Stimulated activated naive CD8-positive, alpha-beta T cell treated with anti-CD3 and anti-CD28 coated beads, Interleukin-15, Interleukin-2, amounts not matched to agents 100 ng/mL and 50 ng/mL, for 24 hours (primary cell): Measurements from ENCODE around the gene UBE2E2.

ENCODE experiments used
- H3K27ac Mint-ChIP-seq: one replicate; pipeline ENCODE4 v1.8.0; 2021; ENCODE audit warnings: mild to moderate bottlenecking, mixed read lengths
- H3K27me3 Mint-ChIP-seq: one replicate; pipeline ENCODE4 v1.8.0; 2021; ENCODE audit warnings: mixed read lengths
- H3K36me3 Mint-ChIP-seq: one replicate; pipeline ENCODE4 v1.8.0; 2021; ENCODE audit warnings: low read depth, mixed read lengths
- H3K4me1 Mint-ChIP-seq: one replicate; pipeline ENCODE4 v1.8.0; 2021; ENCODE audit warnings: low read depth, mixed read lengths
- H3K4me3 Mint-ChIP-seq: one replicate; pipeline ENCODE4 v1.8.0; 2021; ENCODE audit warnings: mild to moderate bottlenecking, mixed read lengths
- H3K9me3 Mint-ChIP-seq: one replicate; pipeline ENCODE4 v1.8.0; 2021; ENCODE audit warnings: mixed read lengths

The UBE2E2 gene

GRCh38 chr3:23209747-23210487 is 6.8 kb downstream of the UBE2E2 start:
- Mint-ChIP-seq H3K27me3 (no peaks in the 10 kb centered on the region), H3K4me3 (no peak overlapping the region), H3K27ac (no peak overlapping the region), H3K36me3 (peaks cover 13% of the 10 kb centered on the region), H3K9me3 (no peaks in the 10 kb centered on the region), H3K4me1 (peaks cover 39% of the 10 kb centered on the region)

- Mint-ChIP-seq H3K9me3 (no peaks in the 10 kb centered on the region), H3K4me3 (no peak overlapping the region), H3K27me3 (no peaks in the 10 kb centered on the region), H3K36me3 (peaks cover 13% of the 10 kb centered on the region), H3K27ac (no peak overlapping the region), H3K4me1 (peaks cover 25% of the 10 kb centered on the region)
These were observed 10.7 kb downstream of the UBE2E2 start for GRCh38 chr3:23213813-23214212.

GRCh38 chr3:23217872-23218554 is 14.9 kb downstream of the UBE2E2 start:
- Mint-ChIP-seq H3K4me1 (peaks cover 41% of the 10 kb centered on the region), H3K9me3 (peaks cover 11% of the 10 kb centered on the region), H3K36me3 (peaks cover 12% of the 10 kb centered on the region), H3K27me3 (no peaks in the 10 kb centered on the region), H3K27ac (no peak overlapping the region), H3K4me3 (no peak overlapping the region)

- no peaks in the 10 kb centered on the region for H3K27me3 Mint-ChIP-seq
- H3K4me1 Mint-ChIP-seq = peaks cover 41% of the 10 kb centered on the region
- peaks cover 11% of the 10 kb centered on the region for H3K9me3 Mint-ChIP-seq
- H3K4me3 Mint-ChIP-seq = no peak overlapping the region
- peaks cover 16% of the 10 kb centered on the region for H3K36me3 Mint-ChIP-seq
- H3K27ac Mint-ChIP-seq = no peak overlapping the region
These were observed 16.0 kb downstream of the UBE2E2 start for GRCh38 chr3:23219117-23219516.

- H3K27ac Mint-ChIP-seq = no peak overlapping the region
- H3K36me3 Mint-ChIP-seq = peaks cover 21% of the 10 kb centered on the region
- no peak overlapping the region for H3K4me3 Mint-ChIP-seq
These were observed 16.4 kb downstream of the UBE2E2 start for GRCh38 chr3:23219552-23219951.

GRCh38 chr3:23221136-23221535 is 18.0 kb downstream of the UBE2E2 start:
- Mint-ChIP-seq H3K27me3 (no peaks in the 10 kb centered on the region), H3K4me3 (peak overlapping the region; percentile 24), H3K36me3 (peaks cover 27% of the 10 kb centered on the region), H3K4me1 (peaks cover 44% of the 10 kb centered on the region), H3K27ac (no peak overlapping the region), H3K9me3 (peaks cover 15% of the 10 kb centered on the region)

More at GRCh38 chr3:23219552-23219951, 16.4 kb downstream of the UBE2E2 start:
- Mint-ChIP-seq H3K9me3 (peaks cover 11% of the 10 kb centered on the region), H3K4me1 (peaks cover 41% of the 10 kb centered on the region), H3K27me3 (no peaks in the 10 kb centered on the region)

- Mint-ChIP-seq H3K27ac (no peak overlapping the region), H3K27me3 (no peaks in the 10 kb centered on the region), H3K4me3 (no peak overlapping the region), H3K4me1 (peaks cover 32% of the 10 kb centered on the region), H3K9me3 (no peaks in the 10 kb centered on the region), H3K36me3 (no peaks in the 10 kb centered on the region)
These were observed 28.9 kb downstream of the UBE2E2 start for GRCh38 chr3:23232016-23232415.

GRCh38 chr3:23232854-23233253 is 29.7 kb downstream of the UBE2E2 start:
- H3K27ac Mint-ChIP-seq = no peak overlapping the region
- no peak overlapping the region for H3K4me3 Mint-ChIP-seq
- no peaks in the 10 kb centered on the region for H3K9me3 Mint-ChIP-seq
- H3K27me3 Mint-ChIP-seq = no peaks in the 10 kb centered on the region
- H3K4me1 Mint-ChIP-seq = peaks cover 33% of the 10 kb centered on the region
- no peaks in the 10 kb centered on the region for H3K36me3 Mint-ChIP-seq

- peaks cover 41% of the 10 kb centered on the region for H3K4me1 Mint-ChIP-seq
- no peaks in the 10 kb centered on the region for H3K36me3 Mint-ChIP-seq
- H3K27ac Mint-ChIP-seq = peak overlapping the region; percentile 23
- no peak overlapping the region for H3K4me3 Mint-ChIP-seq
- no peaks in the 10 kb centered on the region for H3K9me3 Mint-ChIP-seq
- H3K27me3 Mint-ChIP-seq = no peaks in the 10 kb centered on the region
These were observed 32.1 kb downstream of the UBE2E2 start for GRCh38 chr3:23235264-23235663.

GRCh38 chr3:23236890-23237289 is 33.8 kb downstream of the UBE2E2 start:
- no peaks in the 10 kb centered on the region for H3K27me3 Mint-ChIP-seq
- H3K4me3 Mint-ChIP-seq = no peak overlapping the region
- peaks cover 45% of the 10 kb centered on the region for H3K4me1 Mint-ChIP-seq
- H3K36me3 Mint-ChIP-seq = no peaks in the 10 kb centered on the region
- no peaks in the 10 kb centered on the region for H3K9me3 Mint-ChIP-seq
- H3K27ac Mint-ChIP-seq = no peak overlapping the region

GRCh38 chr3:23238156-23238555 is 35.0 kb downstream of the UBE2E2 start:
- H3K27ac Mint-ChIP-seq = no peak overlapping the region
- no peaks in the 10 kb centered on the region for H3K27me3 Mint-ChIP-seq
- H3K9me3 Mint-ChIP-seq = no peaks in the 10 kb centered on the region
- H3K4me1 Mint-ChIP-seq = peaks cover 50% of the 10 kb centered on the region
- no peaks in the 10 kb centered on the region for H3K36me3 Mint-ChIP-seq
- no peak overlapping the region for H3K4me3 Mint-ChIP-seq

- H3K27me3 Mint-ChIP-seq = no peaks in the 10 kb centered on the region
- H3K4me3 Mint-ChIP-seq = no peak overlapping the region
- H3K4me1 Mint-ChIP-seq = peaks cover 50% of the 10 kb centered on the region
- no peaks in the 10 kb centered on the region for H3K36me3 Mint-ChIP-seq
- H3K9me3 Mint-ChIP-seq = no peaks in the 10 kb centered on the region
- H3K27ac Mint-ChIP-seq = no peak overlapping the region
These were observed 35.5 kb downstream of the UBE2E2 start for GRCh38 chr3:23238578-23238977.

GRCh38 chr3:23239211-23240068 is 36.3 kb downstream of the UBE2E2 start:
- Mint-ChIP-seq H3K27me3 (no peaks in the 10 kb centered on the region), H3K9me3 (no peaks in the 10 kb centered on the region), H3K4me1 (peaks cover 50% of the 10 kb centered on the region), H3K4me3 (no peak overlapping the region), H3K27ac (no peak overlapping the region), H3K36me3 (no peaks in the 10 kb centered on the region)

GRCh38 chr3:23240171-23240785 is 37.2 kb downstream of the UBE2E2 start:
- Mint-ChIP-seq H3K4me3 (no peak overlapping the region), H3K9me3 (no peaks in the 10 kb centered on the region), H3K27me3 (no peaks in the 10 kb centered on the region), H3K27ac (no peak overlapping the region), H3K36me3 (no peaks in the 10 kb centered on the region), H3K4me1 (peaks cover 46% of the 10 kb centered on the region)
